SK-N-MC (cell line): ENCODE measurements around the gene SORBS2.

Source experiments
- EZH2 ChIP-seq: fragments of 200-600 bp; sonication (generic); IDR thresholded peaks from one replicate; pipeline ENCODE4 v1.6.1; 2017; ENCODE audit warnings: antibody characterized with exemption
- FOXP2 ChIP-seq: optimal IDR thresholded peaks from 2 replicates; pipeline ENCODE3; 2011; ENCODE audit warnings: mild to moderate bottlenecking, moderate library complexity; ENCODE audit not compliant: insufficient read depth; ENCODE audit errors: extremely low read length, control extremely low read depth
- POLR2AphosphoS5 ChIP-seq: IDR thresholded peaks from 2 replicates; pipeline ENCODE4 v1.6.1; 2012; ENCODE audit warnings: mild to moderate bottlenecking, low read depth, low read length, borderline replicate concordance

- no peak for TF ChIP-seq POLR2AphosphoS5
- TF ChIP-seq FOXP2: no peak
- TF ChIP-seq EZH2: no peak
These were observed 66.1 kb downstream of the SORBS2 start for GRCh38 chr4:185745891-185746290.
